OCI-LY7 (cell line): Measurements from ENCODE around the gene ADD1. TPM values are rescaled to one million over a fixed set of nuclear protein-coding genes. Genes with fewer than 3 reads are reported as not detected.

ENCODE experiments used
- BruUV-seq: library from RNA; stranded (reverse); fragments of 400-500 nt; replicated peaks from 2 replicates; lab custom pipeline; 2021; lab: Mats Ljungman, UMichigan
- CTCF ChIA-PET: fragments of 300-600 bp; sonication (Branson Sonifier 250); formaldehyde crosslinking; loops from one replicate; lab custom pipeline; 2022; ENCODE audit warnings: antibody characterized with exemption; ENCODE audit not compliant: unreplicated experiment; lab: Charles Lee
- POLR2A ChIA-PET: fragments of 300-600 bp; sonication (Branson Sonifier 250); formaldehyde crosslinking; loops from one replicate; lab custom pipeline; 2022; ENCODE audit warnings: antibody characterized with exemption; lab: Charles Lee
- DNase-seq: peaks from one replicate; pipeline ENCODE4 v3.0.0-alpha.2; 2015; ENCODE audit warnings: low spot score
- H2AFZ ChIP-seq: fragments of 200-600 bp; sonication (generic), shearing (Covaris generic); 2 replicates; pipeline ENCODE4 v1.6.1; 2014; ENCODE audit warnings: mild to moderate bottlenecking, antibody characterized with exemption, low read length, moderate library complexity
- H3K27ac ChIP-seq: fragments of 200-600 bp; sonication (generic); 2 replicates; pipeline ENCODE4 v1.5.1; 2014; ENCODE audit warnings: mixed run types, low read depth, mild to moderate bottlenecking, moderate library complexity, low read length, inconsistent platforms; ENCODE audit not compliant: poor library complexity, severe bottlenecking
- H3K36me3 ChIP-seq: fragments of 200-600 bp; sonication (generic); 2 replicates; pipeline ENCODE4 v1.6.1; 2014; ENCODE audit warnings: mild to moderate bottlenecking, antibody characterized with exemption, low read length, moderate library complexity, mixed read lengths; ENCODE audit not compliant: insufficient read depth
- H3K4me1 ChIP-seq: fragments of 200-600 bp; sonication (generic); 2 replicates; pipeline ENCODE4 v1.5.1; 2014; ENCODE audit warnings: mild to moderate bottlenecking, low read length; ENCODE audit not compliant: insufficient read depth, poor library complexity, severe bottlenecking
- H3K4me2 ChIP-seq: fragments of 200-600 bp; sonication (generic); 2 replicates; pipeline ENCODE4 v1.6.1; 2014; ENCODE audit warnings: mild to moderate bottlenecking, low read length
- H3K4me3 ChIP-seq: fragments of 200-600 bp; sonication (generic); 2 replicates; pipeline ENCODE4 v1.5.1; 2014; ENCODE audit warnings: mild to moderate bottlenecking, low read depth, low read length; ENCODE audit not compliant: poor library complexity, severe bottlenecking
- H3K79me2 ChIP-seq: fragments of 200-600 bp; sonication (generic); 2 replicates; pipeline ENCODE4 v1.6.1; 2016; ENCODE audit warnings: low read depth, mild to moderate bottlenecking, low read length, moderate library complexity, mixed read lengths; ENCODE audit not compliant: insufficient read depth
- H3K9me2 ChIP-seq: fragments of 200-600 bp; sonication (generic); 2 replicates; pipeline ENCODE4 v1.6.1; 2016; ENCODE audit warnings: mild to moderate bottlenecking, low read length, mixed read lengths; ENCODE audit not compliant: insufficient read depth
- H3K9me3 ChIP-seq: fragments of 200-600 bp; sonication (generic); 2 replicates; pipeline ENCODE4 v1.6.1; 2014; ENCODE audit warnings: mild to moderate bottlenecking, mixed run types, low read length, mixed read lengths
- H4K20me1 ChIP-seq: fragments of 200-600 bp; sonication (generic); 2 replicates; pipeline ENCODE4 v1.6.1; 2014; ENCODE audit warnings: mild to moderate bottlenecking, antibody characterized with exemption, low read length, moderate library complexity, mixed read lengths; ENCODE audit not compliant: insufficient read depth
- EZH2phosphoT487 ChIP-seq: fragments of 200-600 bp; sonication (generic); IDR thresholded peaks from 2 replicates; pipeline ENCODE4 v1.6.1; 2018; ENCODE audit warnings: low read depth, borderline replicate concordance, mild to moderate bottlenecking, mixed run types, antibody characterized with exemption, low read length, moderate library complexity, mixed read lengths
- intact Hi-C: fragments of 100-400 bp; cut with micrococcal nuclease; formaldehyde crosslinking; loops from one replicate; pipeline ENCODE4 v1.10.0; 2022; ENCODE audit not compliant: unreplicated experiment
- total RNA-seq, 2 experiments: library from RNA; depleted of rRNA in 1 of 2; stranded (reverse); fragments of >200 nt in 1 of 2; shearing (Covaris generic) in 1 of 2; gene quantifications; 2 replicates each; pipeline ENCODE4 v1.2.3, GENCODE V29; 2014 to 2022
- TF ChIP-seq, protein P1 (sequence below): fragments of 200-600 bp; sonication (generic); conservative IDR thresholded peaks from 2 replicates; pipeline ENCODE4 v1.5.1; 2014; ENCODE audit warnings: mild to moderate bottlenecking, antibody characterized with exemption, low read length, moderate library complexity, mixed read lengths

The ADD1 gene
- total RNA-seq, 2 experiments from 2014 or later = 85.3 to 108 TPM

DNA sequence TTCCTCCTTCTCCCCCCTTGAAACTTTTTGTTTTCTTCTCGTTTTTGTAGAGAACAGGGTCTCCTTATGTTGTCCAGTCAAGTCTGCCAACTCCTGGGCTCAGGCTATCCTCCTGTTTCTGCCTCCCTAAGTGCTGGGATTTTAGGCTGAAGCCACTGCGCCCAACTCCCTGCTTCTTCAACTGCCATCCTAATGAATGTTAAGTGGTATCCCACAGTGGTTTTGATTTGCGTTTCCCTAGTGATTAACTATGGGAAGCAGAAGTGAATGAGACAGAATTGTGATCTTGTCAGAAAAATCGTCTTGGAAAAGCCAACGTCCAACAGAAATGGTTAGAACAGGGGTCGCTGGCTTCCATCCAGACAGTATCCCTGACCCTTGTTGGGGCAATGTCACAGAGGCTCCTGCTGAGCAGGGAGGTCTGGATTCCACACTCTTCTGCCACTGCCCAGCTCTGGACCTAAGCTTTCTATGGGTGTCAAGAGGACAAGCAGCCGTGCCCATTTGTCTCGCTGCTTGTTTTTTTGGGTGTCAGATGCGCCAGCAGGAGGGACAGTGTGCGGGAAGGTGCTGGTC is 869 bp upstream of the ADD1 start:
- TSS peak; percentile 73 for BruUV-seq
- peak overlapping the region; percentile 85 for H3K4me3 ChIP-seq
- peak overlapping the region; percentile 91 for H3K4me2 ChIP-seq
- no peak for DNase-seq
- H3K9me3 ChIP-seq = no peaks in the 10 kb centered on the region
- H4K20me1 ChIP-seq = peaks cover 5% of the 10 kb centered on the region; the same call in 1 of the 2 replicates
- H3K9me2 ChIP-seq = no peaks in the 10 kb centered on the region
- no peak overlapping the region for H3K27ac ChIP-seq
- POLR2A ChIA-PET = interaction anchor here (0.6 kb wide), 4 partner anchors 16 to 375 kb away, joined by 3 to 6 read pairs (median 4); no protein-coding TSS in a partner anchor
- H3K36me3 ChIP-seq = no peaks in the 10 kb centered on the region
- peak overlapping the region; percentile 93 for H2AFZ ChIP-seq
- intact Hi-C loops = no loop called here
- CTCF ChIA-PET = no interaction called here
- peaks cover 35% of the 10 kb centered on the region for H3K4me1 ChIP-seq
- no peak for TF ChIP-seq EZH2phosphoT487
- TF ChIP-seq, protein P1, sequence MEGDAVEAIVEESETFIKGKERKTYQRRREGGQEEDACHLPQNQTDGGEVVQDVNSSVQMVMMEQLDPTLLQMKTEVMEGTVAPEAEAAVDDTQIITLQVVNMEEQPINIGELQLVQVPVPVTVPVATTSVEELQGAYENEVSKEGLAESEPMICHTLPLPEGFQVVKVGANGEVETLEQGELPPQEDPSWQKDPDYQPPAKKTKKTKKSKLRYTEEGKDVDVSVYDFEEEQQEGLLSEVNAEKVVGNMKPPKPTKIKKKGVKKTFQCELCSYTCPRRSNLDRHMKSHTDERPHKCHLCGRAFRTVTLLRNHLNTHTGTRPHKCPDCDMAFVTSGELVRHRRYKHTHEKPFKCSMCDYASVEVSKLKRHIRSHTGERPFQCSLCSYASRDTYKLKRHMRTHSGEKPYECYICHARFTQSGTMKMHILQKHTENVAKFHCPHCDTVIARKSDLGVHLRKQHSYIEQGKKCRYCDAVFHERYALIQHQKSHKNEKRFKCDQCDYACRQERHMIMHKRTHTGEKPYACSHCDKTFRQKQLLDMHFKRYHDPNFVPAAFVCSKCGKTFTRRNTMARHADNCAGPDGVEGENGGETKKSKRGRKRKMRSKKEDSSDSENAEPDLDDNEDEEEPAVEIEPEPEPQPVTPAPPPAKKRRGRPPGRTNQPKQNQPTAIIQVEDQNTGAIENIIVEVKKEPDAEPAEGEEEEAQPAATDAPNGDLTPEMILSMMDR = no peak
- H3K79me2 ChIP-seq = peaks cover 21% of the 10 kb centered on the region; the same call in 1 of the 2 replicates

DNA sequence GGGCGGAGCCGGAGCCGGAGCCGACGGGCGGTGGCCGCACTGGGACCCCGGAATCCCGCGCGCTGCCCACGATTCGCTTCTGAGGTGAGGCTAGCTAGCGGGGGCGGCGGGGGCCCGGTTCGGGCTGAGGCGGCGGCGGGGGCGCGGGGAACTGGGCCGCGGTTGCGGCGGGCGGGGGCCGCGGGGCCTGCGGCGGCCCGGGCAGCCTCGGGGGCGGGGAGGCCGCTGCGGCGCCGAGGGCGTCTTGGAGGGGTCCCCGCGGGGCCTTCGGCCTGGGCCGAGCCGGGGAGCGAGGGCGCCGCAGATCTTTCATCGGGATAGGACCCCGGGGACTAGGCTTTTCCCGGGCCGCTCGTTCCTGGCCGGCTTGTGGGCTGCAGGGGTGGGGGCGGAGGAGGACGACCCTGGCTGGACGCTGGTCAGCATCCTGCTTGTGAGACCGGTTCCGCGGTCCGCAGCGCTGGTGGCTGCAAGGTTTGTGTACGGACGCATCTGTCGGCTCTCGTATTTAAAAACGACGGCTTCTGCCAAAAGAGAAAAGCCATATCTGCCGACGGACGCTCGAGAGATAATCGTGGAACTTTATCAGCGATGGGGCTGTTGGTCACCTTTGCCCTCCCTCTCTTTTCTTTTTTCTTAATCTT is 419 bp downstream of the ADD1 start:
- Histone ChIP-seq H3K36me3 (no peaks in the 10 kb centered on the region), H3K79me2 (peaks cover 21% of the 10 kb centered on the region; the same call in 1 of the 2 replicates), H2AFZ (peak overlapping the region; percentile 93; the same call in 1 of the 2 replicates), H3K4me3 (peak overlapping the region; percentile 85), H3K4me2 (peak overlapping the region; percentile 90), H4K20me1 (peaks cover 5% of the 10 kb centered on the region; the same call in 1 of the 2 replicates), H3K27ac (no peak overlapping the region), H3K4me1 (peaks cover 22% of the 10 kb centered on the region), H3K9me2 (no peaks in the 10 kb centered on the region), H3K9me3 (no peaks in the 10 kb centered on the region)
- POLR2A ChIA-PET = no interaction called here
- no TSS peak for BruUV-seq
- intact Hi-C loops = no loop called here
- CTCF ChIA-PET = no interaction called here
- DNase-seq = peak; percentile 48
- TF ChIP-seq, protein P1 = no peak
- no peak for TF ChIP-seq EZH2phosphoT487

DNA sequence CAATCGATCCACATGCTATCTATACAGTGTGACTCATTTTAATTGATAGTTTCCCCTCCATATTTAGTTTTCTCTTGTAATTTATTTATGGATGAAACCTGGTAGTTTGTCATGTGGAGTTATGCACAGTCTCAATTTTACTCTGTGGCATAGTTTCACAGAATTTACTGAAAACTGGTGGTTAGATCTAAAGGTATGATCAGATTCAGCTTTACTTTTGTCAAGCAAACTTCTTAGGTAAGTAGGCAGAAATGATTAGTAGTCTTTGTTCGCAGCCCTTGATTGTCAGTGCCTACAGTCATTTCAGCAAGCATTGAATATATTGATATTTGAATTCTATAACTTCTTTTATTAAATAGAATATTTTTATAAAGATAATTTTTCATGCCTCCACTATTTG is 2.5 kb downstream of the ADD1 start:
- ChIA-PET POLR2A (no interaction called here), CTCF (no interaction called here)
- no peaks in the 10 kb centered on the region for H3K36me3 ChIP-seq
- no peak for DNase-seq
- no peaks in the 10 kb centered on the region for H3K9me3 ChIP-seq
- H3K79me2 ChIP-seq = peaks cover 21% of the 10 kb centered on the region; the same call in 1 of the 2 replicates
- TF ChIP-seq, protein P1 = no peak
- no peak for TF ChIP-seq EZH2phosphoT487
- intact Hi-C loops = no loop called here
- H2AFZ ChIP-seq = no peak overlapping the region
- peaks cover 25% of the 10 kb centered on the region for H3K4me1 ChIP-seq
- no peak overlapping the region for H3K4me3 ChIP-seq
- peaks cover 5% of the 10 kb centered on the region; the same call in 1 of the 2 replicates for H4K20me1 ChIP-seq
- no peak overlapping the region for H3K27ac ChIP-seq
- no TSS peak for BruUV-seq
- H3K9me2 ChIP-seq = no peaks in the 10 kb centered on the region
- H3K4me2 ChIP-seq = no peak overlapping the region
